ENCODE data around the gene ZNF519.
"Not testable (repeated sequence)": the region's sequence is repeated elsewhere in the genome, so short reads cannot be mapped to it uniquely, and the experiment has no call there.

ZNF519 gene

DNA sequence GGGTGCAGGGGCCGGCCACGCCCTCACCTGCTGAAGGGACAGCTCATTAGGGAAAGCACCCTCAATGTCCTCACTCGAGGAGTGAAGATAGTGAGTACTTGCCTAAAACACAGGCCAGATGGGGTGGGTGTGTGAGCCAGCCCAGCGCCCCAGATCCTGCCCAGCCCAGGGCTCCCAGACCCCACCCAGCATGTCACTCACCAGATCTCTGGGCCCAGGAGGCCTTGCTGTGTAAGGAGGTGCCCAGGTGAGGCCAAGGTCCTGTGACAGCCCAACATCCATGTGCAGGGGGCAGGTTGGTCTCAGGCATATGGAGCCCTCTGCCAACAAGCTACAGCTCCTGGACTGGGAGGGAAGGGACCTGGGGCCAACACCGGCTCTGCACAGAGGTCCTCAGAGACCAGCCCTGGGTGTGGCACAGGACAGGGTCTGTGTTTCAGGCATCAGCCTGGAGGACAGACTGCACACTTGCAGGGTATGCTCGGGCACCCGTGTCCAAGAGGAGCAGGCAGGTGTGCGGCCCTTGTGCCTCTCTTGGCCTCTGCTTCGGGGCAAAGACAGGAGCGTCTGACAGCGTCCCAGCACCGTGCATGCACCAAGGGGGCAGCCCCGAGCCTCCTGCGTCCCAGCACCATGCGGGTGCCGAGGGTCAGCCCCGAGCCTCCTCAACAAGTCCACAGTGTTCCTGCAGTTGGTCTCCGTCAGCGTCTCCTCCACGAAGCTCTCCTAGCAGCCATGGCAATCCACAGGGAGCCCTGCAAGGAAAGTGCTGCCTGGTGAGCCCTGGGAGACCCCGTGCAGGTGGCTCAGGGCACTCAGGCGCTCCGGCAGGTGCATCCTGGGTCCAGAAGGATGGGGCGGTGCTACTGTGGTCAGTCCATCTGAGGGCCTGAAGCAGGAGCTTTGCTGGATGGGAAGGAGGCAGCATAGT, 16.0 kb upstream of the ZNF519 start:
- DNase-seq (ENCODE audit: low read depth): not testable (repeated sequence)

DNA sequence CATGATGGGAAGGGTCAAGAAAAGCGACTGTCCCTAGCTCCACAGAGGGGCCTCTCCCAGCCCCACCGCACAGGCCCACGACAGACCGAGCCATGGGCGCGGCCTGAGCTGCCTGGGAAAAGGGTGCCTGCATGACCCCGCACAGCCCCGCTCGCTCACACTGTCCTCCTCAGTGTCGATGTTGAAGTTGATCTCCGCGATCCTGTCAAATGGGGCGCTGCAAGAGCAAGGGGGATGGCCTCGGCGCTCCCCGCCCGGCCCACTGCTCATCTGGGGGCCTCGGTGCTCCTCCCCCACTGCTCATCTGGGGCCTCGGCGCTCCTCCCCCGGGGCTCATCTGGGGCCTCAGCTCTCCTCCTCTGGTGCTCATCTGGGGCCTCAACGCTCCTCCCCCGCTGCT, 14.5 kb upstream of the ZNF519 start:
- not testable (repeated sequence) for DNase-seq (ENCODE audit: low read depth)

DNA sequence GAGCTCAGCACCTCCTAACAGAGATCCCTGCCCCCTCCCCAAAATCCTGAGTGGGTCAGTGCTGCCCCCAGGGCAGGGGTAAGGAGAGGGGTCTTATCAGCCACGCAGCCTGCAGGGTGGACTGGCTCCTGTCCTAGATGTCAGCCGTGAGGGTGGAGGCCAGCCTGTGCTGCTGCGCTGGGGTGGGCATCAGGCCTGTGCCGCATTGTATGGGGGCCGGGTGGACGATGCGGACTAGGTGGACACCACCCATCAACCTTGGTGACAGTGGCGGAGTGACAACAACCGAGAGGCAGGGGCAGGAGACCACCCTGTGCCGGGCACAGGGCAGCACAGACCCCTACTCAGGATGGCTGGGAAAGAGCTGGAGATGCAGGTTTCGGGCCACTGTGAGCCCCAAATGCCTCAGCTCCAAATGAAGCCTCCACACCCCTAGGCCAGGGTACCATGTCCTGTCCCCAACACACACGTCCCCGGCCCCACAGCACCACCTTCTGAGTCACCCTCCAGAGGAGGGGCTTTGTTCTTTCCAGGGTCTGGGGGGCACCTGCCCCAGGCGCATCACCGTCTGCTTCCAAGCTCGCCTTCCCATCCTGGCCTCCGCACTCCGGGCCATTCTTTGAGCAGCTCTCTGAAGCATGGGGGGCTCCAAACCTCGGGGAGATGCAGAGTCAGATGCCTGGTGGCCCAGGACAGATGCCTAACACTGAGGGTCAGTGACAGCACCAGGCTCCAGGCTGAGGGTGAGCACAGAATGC, 13.5 kb upstream of the ZNF519 start:
- DNase-seq (ENCODE audit: low read depth): not testable (repeated sequence)

DNA sequence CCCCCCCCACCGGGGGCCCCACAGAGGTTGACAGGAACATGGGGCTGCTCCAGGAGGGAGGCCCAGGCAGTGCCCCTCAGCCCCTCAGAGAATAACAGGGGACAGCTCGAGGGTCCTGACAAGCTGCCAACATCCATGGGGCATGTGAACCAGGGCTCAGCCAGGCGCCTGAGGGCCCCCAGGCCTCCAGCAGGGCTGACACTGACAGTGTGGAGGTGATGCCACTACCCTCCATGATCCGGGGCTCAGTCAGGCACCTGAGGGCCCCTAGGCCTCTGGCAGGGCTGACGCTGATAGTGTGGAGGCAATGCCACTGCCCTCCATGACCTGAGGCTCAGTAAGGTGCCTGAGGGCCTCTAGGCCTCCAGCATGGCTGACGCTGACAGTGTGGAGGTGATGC, 12.8 kb upstream of the ZNF519 start:
- DNase-seq (ENCODE audit: low read depth): not testable (repeated sequence)

DNA sequence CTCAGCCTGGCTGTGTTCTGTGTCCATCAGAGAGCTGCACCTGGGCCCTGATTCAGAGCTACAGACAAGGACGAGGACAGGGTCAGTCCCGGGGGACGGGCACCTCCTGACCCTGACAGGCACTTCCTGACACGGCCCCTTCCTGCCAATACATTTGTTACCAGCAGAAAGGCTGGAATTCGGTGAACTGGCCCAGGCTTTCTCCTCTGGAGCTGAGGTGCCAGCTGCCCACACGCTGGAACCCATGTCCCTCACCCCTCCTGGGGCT, 12.3 kb upstream of the ZNF519 start:
- no peak for DNase-seq (ENCODE audit: low read depth)

DNA sequence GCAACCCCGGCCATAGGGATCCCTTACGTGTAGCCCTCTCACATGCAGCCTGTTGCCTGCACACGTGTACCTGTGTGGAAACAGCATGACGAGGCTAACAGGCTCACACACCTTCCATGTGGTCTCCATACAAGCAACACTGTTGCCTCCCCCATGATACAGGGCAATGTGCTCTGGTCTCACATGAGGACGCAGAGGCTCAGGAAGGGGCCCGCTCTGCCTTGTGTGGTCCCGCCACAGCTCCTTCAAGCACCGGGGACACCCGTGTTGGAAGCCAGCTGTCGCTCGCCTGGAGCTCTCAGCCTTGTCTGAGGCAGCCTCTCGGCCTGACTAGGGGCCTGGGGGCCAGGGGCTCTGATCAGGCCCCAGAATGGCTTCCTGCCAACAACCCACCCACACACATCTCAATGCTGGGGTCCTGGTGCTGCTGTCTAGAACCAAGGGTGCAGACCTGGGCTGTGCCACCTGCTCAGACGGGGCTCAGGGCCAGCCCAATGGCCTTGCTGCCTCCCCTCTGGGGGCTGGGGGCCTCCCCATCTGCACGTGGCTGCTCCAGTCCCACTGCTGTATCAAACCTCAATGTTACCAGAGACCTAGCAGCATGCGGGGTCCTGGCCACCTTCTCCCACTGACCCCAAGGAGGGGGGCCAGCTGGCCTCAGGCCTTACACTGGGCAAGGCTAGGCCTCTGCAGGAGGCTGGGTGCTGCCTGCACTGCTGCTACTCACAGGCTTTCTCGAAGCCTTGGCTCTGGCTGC, 11.8 kb upstream of the ZNF519 start:
- not testable (repeated sequence) for DNase-seq (ENCODE audit: low read depth)

DNA sequence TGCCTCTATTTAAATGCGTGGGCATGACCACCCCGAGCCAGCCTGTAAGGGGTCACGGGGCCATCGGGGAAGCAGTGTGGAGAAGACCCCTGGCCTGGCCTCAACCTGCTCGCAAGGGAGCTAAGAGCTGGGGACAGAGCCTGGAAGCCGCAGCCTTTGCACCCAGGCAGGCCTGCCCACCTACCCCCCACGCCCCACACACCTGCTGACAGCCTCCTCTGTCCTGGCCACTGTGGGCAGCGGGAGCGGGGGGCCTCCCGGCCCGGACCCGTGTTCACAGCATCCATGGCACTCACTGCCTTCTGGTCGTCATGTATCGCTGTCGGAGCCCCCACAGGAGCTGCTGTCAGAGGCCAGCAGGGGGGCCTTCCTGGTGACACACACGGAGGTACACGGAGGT, 11.2 kb upstream of the ZNF519 start:
- not testable (repeated sequence) for DNase-seq (ENCODE audit: low read depth)

DNA sequence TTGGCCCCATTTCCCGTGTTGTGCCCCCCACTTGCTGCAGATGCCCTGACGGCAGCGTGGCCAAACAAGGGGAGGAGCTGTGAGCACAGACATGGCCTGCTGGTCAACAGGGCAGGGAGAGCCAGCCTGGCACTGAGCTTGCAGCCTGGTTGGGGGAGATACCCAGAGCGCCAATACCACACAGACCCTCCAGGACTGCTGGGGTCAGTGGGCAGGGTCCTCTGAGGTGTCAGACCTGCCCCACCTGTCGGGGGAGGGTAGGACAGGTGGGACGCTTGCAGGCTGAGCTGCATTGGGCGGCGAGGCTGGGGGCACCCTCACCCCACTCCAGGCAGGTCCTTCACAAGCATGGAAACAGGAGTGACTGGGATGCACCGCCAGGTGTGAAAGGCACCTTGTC, 9.9 kb upstream of the ZNF519 start:
- DNase-seq (ENCODE audit: low read depth): not testable (repeated sequence)

DNA sequence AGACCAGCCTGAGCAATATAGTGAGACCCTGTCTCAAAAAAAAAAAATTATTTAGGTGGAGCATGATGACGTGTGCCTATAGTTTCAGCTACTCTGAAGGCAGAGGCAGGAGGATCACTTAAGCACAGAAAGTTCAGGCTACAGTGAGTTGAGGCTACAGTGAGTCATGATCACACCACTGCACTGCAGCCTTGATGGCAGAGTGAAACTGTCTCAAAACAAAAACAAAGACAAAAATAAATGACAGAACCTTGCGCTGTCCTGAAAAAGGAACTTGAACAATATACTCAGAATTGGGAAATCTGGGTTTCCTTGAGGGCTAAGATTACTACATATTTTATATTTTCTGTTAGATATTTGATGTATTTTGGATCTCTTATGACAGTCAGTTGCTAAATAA, 7.3 kb upstream of the ZNF519 start:
- DNase-seq (ENCODE audit: low read depth): not testable (repeated sequence)

DNA sequence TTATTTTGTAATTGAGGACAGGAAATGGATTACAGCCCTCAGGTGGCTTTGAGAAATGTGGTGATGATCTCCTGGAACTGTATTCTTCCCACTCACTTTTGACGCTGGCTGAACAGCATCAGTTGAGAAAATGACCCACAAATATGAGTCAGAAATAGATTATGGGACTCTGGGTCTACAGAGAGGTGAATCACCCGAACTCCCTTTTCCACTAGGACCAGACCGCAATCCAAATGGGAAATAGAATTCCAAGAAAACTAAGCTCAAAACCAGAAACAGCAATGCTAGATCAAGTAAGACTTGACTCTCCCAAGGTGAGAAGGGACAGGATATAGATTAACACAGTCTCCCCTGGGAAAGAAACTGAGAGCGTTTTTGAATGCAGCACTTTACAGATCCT, 5.7 kb upstream of the ZNF519 start:
- not testable (repeated sequence) for DNase-seq (ENCODE audit: low read depth)

DNA sequence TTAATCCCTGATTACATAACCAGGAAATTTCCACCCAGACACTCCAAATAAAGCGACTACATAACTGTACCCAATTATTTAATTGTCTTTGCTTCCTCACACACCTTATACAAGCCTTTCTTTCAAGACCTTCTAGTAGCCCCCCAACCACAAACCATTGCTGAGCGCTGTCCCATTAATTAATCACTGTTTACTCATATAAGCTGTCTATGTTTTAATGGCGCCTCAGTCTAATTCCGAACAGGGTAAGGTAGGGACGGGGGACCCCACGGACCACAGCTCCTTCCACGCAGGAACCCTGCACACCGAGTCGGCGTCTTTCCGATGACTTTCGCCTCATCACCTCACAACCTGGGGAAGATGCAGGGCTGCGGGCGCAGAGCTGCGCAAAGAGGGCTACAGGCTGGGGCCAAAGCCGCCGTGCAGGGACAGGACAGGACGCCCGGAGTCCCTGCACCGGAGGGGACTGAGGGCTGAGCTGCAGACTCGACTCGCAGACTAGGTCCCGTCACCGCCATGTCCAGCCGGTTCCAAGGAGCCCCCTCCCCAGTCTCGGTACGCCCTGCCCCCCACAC, 452 bp downstream of the ZNF519 start:
- not testable (repeated sequence) for DNase-seq (ENCODE audit: low read depth)

DNA sequence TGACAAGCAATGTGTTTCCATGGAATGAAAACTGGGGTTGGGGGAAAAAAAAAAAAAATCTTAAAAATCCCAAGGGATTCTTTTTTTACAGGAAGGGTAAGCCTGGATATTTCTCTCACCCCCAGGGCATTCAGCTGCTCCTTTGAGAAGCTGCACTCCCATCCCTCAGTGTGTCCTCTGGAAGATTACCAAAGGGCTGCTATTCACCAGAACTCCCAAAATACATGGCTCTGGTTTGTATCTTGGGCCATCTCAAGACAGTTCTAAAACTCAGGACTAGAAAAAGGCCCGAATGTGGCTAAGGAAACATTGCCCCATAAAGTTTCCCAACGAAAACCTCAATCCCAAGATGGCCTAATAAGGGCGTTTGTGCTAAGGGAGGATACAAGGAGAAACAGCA, 1.4 kb downstream of the ZNF519 start:
- DNase-seq (ENCODE audit: low read depth): not testable (repeated sequence)

DNA sequence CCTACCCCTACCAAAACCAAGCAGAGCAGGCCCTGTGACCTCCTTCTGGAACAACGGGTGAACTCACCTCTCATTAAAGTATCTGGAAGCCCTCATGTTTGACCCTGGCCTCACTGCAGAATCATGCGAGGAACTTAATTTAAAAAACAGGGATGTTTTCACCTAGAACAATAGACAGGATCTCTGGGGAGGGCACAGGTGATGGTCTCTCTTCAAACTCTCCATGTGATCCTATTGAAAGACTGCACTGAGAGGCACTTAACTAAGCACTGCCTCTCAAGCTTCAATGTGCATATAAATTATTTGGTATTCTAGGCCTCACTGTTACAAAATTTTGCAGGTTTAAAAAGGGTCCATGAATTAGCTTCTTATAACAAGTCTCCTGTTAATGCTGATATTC, 7.5 kb downstream of the ZNF519 start:
- no peak for DNase-seq (ENCODE audit: low read depth)

DNA sequence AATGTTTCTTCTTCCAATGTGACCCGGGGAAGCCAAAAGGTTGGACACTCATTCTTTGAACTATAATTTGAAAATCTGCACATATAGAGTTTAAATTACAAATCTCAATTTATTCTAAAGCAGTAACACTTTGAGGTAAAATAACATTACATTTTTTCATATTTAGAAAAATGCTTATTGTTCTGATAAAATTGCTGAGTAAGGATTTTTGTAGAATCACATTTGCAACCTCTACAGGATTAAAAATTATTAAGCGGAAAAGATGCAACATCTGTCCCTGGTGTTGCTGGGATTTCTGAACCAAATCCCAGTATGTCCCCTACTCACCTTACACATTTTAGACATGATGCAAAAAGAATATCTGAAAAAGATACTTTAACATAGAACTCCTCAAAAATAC, 10.1 kb downstream of the ZNF519 start:
- no peak for DNase-seq (ENCODE audit: low read depth)

DNA sequence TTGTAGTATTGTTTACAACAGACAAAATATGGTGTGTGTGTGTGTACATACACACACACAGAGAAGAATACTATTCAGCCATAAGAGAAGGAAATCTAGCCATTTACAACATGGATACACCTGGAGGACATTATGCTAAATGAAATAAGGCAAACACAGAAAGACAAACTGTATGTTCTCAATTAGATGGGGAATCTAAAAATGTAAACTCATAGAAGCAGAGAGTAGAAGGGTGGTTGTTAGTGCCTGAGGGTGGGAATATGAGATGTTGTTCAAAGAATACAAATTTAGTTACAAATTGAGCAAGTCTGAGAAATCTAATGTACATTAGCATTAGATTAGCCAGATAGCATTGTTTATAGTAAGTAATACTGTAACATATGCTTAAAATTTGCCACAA, 11.3 kb downstream of the ZNF519 start:
- DNase-seq (ENCODE audit: low read depth): no peak

DNA sequence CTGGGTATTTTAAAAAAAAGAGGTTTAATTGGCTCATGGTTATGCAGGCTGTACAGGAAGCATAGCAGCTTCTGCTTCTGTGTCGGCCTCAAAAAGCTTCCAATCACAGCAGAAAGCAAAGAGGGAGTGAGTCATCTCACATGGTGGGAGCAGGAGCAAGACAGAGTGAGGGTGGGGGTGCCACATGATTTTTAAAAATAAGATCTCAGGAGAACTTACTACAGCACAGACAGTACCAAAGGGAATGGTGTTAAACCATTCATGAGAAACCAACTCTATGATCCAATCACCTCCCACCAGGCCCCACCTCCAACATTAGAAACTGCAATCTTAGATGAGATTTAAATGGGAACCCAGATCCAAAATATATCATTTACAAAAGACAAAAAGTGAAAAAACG, 14.6 kb downstream of the ZNF519 start:
- DNase-seq (ENCODE audit: low read depth): no peak

DNA sequence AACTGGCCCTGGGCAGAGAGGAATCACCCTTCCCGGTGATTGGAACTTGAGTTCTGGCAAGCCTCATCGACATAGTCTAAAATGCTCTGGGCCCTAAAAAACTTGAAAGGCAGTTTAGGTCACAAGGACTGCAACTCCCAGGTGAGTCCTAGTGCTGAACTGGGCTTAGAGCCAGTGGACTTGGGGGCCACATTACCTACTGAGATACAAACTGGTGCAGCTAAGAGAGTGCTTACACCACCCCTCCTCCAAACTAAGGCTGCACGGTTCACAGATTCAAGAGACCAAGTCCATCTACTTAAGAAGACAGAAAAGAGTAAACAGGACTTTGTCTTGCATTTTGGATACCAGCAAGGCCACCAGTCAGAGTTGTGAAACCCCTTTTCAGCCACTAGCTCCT, 25.3 kb downstream of the ZNF519 start:
- DNase-seq (ENCODE audit: low read depth): no peak

DNA sequence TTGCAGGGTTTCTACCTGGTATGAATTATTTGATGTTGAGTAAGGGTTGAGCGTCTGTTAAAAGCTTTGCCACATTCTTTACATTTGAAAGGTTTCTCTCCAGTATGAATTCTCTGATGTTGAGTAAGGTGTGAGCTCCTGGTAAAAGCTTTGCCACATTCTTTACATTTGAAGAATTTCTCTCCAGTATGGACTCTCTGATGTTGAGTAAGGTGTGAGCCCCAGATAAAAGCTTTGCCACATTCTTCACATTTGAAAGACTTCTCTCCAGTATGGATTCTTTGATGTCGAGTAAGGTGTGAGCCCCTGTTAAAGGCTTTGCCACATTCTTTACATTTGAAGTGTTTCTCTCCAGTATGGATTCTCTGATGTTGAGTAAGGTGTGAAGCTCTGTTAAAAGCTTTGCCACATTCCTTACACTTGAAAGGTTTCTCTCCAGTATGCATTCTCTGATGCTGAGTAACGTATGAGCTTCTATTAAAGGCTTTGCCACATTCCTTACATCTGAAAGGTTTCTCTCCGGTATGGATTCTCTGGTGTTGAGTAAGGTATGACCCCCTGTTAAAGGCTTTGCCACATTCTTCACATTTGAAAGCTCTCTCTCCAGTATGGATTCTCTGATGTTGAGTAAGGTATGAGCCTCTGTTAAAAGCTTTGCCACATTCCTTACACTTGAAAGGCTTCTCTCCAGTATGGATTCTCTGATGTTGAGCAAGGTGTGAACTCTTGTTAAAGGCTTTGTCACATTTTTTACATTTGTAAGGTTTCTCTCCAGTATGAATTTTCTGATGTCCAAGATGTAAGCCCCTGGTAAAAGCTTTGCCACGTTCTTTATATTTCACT, 27.1 kb downstream of the ZNF519 start:
- DNase-seq (ENCODE audit: low read depth): no peak

DNA sequence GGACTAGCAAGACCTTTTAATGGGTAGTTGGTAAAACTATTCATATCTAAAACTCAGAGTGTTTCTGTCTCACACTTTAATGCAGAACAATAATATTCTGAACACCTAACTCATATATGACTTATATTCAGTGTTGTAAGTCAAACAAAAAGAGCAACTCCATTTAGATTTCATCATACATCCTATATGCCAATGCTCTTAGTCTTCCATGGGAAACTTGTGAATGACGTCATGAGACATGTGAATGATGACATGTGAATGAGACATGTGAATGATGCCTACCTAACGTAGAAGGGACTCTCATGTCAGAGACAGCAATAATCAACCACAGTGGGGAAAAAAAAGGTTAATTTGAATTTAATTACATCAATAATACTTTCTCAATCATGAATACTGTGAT, 28.0 kb downstream of the ZNF519 start:
- no peak for DNase-seq (ENCODE audit: low read depth)

DNA sequence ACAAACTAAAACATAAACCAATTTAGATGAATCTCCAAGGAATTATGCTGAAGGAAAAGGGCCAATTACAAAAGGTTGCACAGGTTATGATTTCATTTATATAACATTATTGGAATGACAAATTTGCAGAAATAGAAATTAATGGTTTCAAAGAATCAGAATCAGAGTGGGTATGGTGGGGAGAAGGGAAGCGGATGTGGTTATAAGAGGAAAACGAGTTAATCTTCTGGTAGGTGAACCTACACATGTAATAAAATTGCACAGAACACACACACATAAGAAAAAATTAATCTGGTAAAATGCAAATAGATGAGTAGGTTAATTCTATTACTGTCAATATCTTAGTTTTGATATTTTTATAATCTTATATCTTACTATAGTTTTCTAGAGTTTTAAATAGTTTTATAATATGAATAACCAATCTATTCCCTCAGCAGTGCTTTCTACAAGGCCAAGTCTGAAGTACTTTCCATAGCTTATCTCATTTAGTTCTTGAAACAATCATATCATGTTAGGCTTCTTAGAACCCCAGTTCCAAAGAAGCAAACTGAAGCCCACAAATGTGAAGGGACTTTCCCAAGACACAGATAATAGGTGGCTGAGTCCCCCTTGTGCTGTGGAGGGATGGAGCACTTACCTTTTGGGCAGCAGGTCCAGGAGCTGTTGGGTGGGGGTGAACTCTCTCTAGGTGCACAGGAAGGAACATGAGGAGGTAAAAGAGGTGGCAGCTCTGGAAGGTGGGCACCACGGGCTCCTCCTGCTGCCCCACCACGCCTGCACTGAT, 31.5 kb downstream of the ZNF519 start:
- DNase-seq (ENCODE audit: low read depth): no peak

DNA sequence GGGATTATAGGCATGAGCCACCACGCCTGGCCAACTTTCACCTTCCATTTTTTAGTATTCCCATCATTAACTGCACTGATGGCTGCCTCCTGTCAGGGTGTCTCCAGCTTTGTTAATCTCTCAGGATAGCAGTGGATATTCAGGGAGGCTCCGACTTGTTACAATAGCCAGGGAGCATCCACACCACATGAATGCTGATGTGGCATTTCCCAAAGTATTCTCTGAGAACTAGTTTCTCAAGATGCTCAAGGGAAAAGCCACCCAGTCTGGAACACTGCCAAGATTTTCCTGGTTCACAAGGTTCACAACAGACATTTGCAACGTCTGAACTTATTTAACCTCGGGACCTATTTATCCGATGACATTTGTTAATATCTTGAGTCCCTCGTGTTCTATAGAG, 33.8 kb downstream of the ZNF519 start:
- DNase-seq (ENCODE audit: low read depth): no peak
